Neural cell (in vitro differentiated cells): ENCODE data around the gene GIPC2. TPM values are rescaled to one million over a fixed set of nuclear protein-coding genes. Genes with fewer than 3 reads are reported as not detected.
A peak's percentile ranks its signal among the peaks of the same experiment; 100 is the strongest.

Source experiments
- H2AFZ ChIP-seq: fragments of 200-600, 300-800 bp; sonication (generic), shearing (Covaris generic); 2 replicates; pipeline ENCODE4 v1.6.0; 2014; ENCODE audit warnings: low read depth, mild to moderate bottlenecking, antibody characterized with exemption, low read length, moderate library complexity
- H3F3A ChIP-seq: fragments of 200-600 bp; shearing (Covaris generic); 2 replicates; pipeline ENCODE4 v1.6.1; 2016; ENCODE audit warnings: mild to moderate bottlenecking, moderate library complexity, mixed read lengths, antibody characterized with exemption, low read length; ENCODE audit not compliant: insufficient read depth, poor library complexity, severe bottlenecking
- H3K27ac ChIP-seq: fragments of 200-600, 300-800 bp; sonication (generic), shearing (Covaris generic); 2 replicates; pipeline ENCODE4 v1.5.1; 2014; ENCODE audit warnings: mild to moderate bottlenecking, low read length, moderate library complexity
- H3K27me3 ChIP-seq: fragments of 300-800, 200-600 bp; sonication (generic), shearing (Covaris generic); 2 replicates; pipeline ENCODE4 v1.6.0; 2014; ENCODE audit warnings: mild to moderate bottlenecking, low read depth, low read length, moderate library complexity; ENCODE audit not compliant: insufficient read depth
- H3K36me3 ChIP-seq: fragments of 300-800, 200-600 bp; sonication (generic), shearing (Covaris generic); 2 replicates; pipeline ENCODE4 v1.5.1; 2014; ENCODE audit warnings: mild to moderate bottlenecking, antibody characterized with exemption, low read length, moderate library complexity; ENCODE audit not compliant: insufficient read depth
- H3K4me2 ChIP-seq: fragments of 300-800, 200-600 bp; sonication (generic), shearing (Covaris generic); 2 replicates; pipeline ENCODE4 v1.6.0; 2014; ENCODE audit warnings: mild to moderate bottlenecking, low read length
- H3K4me3 ChIP-seq: fragments of 300-800, 200-600 bp; sonication (generic), shearing (Covaris generic); 2 replicates; pipeline ENCODE4 v1.5.1; 2014; ENCODE audit warnings: mild to moderate bottlenecking, low read length, moderate library complexity
- H3K79me2 ChIP-seq: fragments of 200-600 bp; shearing (Covaris generic); replicated peaks from 2 replicates; pipeline ENCODE4 v1.6.0; 2014; ENCODE audit warnings: mild to moderate bottlenecking, low read length, moderate library complexity; ENCODE audit not compliant: insufficient read depth
- H3K9ac ChIP-seq: fragments of 300-800, 200-600 bp; sonication (generic), shearing (Covaris generic); 2 replicates; pipeline ENCODE4 v1.6.1; 2016; ENCODE audit warnings: mild to moderate bottlenecking, low read length, mixed read lengths
- H3K9me2 ChIP-seq: fragments of 200-600 bp; shearing (Covaris generic); 2 replicates; pipeline ENCODE4 v1.6.1; 2016; ENCODE audit warnings: mild to moderate bottlenecking, low read length, mixed read lengths; ENCODE audit not compliant: insufficient read depth
- H3K9me3 ChIP-seq: fragments of 200-600, 300-800 bp; sonication (generic), shearing (Covaris generic); 2 replicates; pipeline ENCODE4 v1.6.1; 2016; ENCODE audit warnings: mild to moderate bottlenecking, mixed run types, low read length, moderate library complexity, mixed read lengths
- H4K20me1 ChIP-seq: fragments of 200-600 bp; shearing (Covaris generic); 2 replicates; pipeline ENCODE4 v1.6.1; 2016; ENCODE audit warnings: mild to moderate bottlenecking, mixed run types; ENCODE audit not compliant: insufficient read depth
- EP300 ChIP-seq: fragments of 450-650 bp; conservative IDR thresholded peaks from 2 replicates; pipeline ENCODE4 v1.6.1; 2014; ENCODE audit warnings: antibody characterized with exemption, mild to moderate bottlenecking, moderate library complexity; ENCODE audit not compliant: poor library complexity, severe bottlenecking
- EZH2 ChIP-seq: fragments of 200-600, 300-800 bp; shearing (Covaris generic), sonication (generic); IDR thresholded peaks from 2 replicates; pipeline ENCODE4 v1.6.1; 2014; ENCODE audit warnings: antibody characterized with exemption, low read length, borderline replicate concordance, mild to moderate bottlenecking; ENCODE audit not compliant: insufficient read depth, poor library complexity, severe bottlenecking
- POLR2AphosphoS5 ChIP-seq: IDR thresholded peaks from 2 replicates; pipeline ENCODE4 v1.6.1; 2012
- SMC3 ChIP-seq: fragments of 450-650 bp; conservative IDR thresholded peaks from 2 replicates; pipeline ENCODE4 v1.6.1; 2014; ENCODE audit warnings: antibody characterized with exemption, mild to moderate bottlenecking, moderate library complexity; ENCODE audit not compliant: poor library complexity
- TAF1 ChIP-seq: IDR thresholded peaks from 2 replicates; pipeline ENCODE4 v1.6.1; 2012; ENCODE audit warnings: low read depth
- polyA plus RNA-seq: library from polyadenylated mRNA; depleted of rRNA; stranded (reverse); fragments of >200 nt; gene quantifications from 2 replicates; pipeline ENCODE4 v1.2.3, GENCODE V29; 2014
- TF ChIP-seq, protein P1 (sequence below): IDR thresholded peaks from 2 replicates; pipeline ENCODE4 v1.6.1; 2012; ENCODE audit warnings: borderline replicate concordance
- TF ChIP-seq, protein P2 (sequence below): fragments of 450-650 bp; IDR thresholded peaks from 2 replicates; pipeline ENCODE4 v1.5.1; 2014; ENCODE audit warnings: antibody characterized with exemption, mild to moderate bottlenecking, moderate library complexity; ENCODE audit not compliant: poor library complexity, severe bottlenecking

The GIPC2 gene
- polyA plus RNA-seq, 1 donor from 2014 or later = 1.3 TPM

DNA sequence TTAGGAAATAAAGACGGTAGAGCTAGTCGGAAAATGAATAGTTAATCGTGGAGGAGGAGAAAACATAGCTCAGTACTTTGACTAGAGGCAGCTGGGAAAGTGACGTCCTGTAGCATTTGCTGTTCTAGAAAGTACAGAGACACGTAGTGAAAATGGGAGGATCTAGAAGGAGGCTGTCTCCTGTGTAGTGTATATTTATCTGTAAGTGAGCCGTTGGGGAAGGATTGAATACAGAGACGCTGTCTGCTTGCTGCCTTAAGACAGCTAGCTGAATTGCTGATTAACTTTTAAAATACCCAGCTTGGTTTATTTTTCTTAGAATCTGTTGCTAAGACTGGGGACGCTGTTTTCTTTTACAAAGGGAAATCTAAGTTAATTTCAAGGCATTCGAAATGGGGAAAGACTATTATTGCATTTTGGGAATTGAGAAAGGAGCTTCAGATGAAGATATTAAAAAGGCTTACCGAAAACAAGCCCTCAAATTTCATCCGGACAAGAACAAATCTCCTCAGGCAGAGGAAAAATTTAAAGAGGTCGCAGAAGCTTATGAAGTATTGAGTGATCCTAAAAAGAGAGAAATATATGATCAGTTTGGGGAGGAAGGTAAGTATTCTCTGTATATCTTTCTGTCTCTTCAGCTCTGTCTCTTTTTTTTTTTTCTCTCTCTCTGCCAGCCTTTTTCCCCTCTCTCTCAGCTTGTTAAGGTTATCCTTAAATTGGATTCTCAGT is 40.9 kb upstream of the GIPC2 start, which contains the start of gene DNAJB4:
Gene DNAJB4, plus strand, starts transcription at position 221 of the 729 bp plus-strand sequence. Its CDS starts 172 bp downstream, at position 393.
- Histone ChIP-seq H3K27me3 (no peaks in the 10 kb centered on the region), H3K79me2 (peaks cover 27% of the 10 kb centered on the region), H4K20me1 (no peaks in the 10 kb centered on the region), H3K9ac (peak within 1 kb of the TSS; percentile 62), H3F3A (no peaks in the 10 kb centered on the region), H2AFZ (no peak within 1 kb of the TSS), H3K9me2 (no peaks in the 10 kb centered on the region), H3K27ac (peak within 1 kb of the TSS; percentile 75), H3K9me3 (no peaks in the 10 kb centered on the region), H3K4me3 (peak within 1 kb of the TSS; percentile 68), H3K4me2 (peak within 1 kb of the TSS; percentile 85), H3K36me3 (no peaks in the 10 kb centered on the region)
- TF ChIP-seq, protein P1, sequence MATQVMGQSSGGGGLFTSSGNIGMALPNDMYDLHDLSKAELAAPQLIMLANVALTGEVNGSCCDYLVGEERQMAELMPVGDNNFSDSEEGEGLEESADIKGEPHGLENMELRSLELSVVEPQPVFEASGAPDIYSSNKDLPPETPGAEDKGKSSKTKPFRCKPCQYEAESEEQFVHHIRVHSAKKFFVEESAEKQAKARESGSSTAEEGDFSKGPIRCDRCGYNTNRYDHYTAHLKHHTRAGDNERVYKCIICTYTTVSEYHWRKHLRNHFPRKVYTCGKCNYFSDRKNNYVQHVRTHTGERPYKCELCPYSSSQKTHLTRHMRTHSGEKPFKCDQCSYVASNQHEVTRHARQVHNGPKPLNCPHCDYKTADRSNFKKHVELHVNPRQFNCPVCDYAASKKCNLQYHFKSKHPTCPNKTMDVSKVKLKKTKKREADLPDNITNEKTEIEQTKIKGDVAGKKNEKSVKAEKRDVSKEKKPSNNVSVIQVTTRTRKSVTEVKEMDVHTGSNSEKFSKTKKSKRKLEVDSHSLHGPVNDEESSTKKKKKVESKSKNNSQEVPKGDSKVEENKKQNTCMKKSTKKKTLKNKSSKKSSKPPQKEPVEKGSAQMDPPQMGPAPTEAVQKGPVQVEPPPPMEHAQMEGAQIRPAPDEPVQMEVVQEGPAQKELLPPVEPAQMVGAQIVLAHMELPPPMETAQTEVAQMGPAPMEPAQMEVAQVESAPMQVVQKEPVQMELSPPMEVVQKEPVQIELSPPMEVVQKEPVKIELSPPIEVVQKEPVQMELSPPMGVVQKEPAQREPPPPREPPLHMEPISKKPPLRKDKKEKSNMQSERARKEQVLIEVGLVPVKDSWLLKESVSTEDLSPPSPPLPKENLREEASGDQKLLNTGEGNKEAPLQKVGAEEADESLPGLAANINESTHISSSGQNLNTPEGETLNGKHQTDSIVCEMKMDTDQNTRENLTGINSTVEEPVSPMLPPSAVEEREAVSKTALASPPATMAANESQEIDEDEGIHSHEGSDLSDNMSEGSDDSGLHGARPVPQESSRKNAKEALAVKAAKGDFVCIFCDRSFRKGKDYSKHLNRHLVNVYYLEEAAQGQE = peak; percentile 13
- TF ChIP-seq EZH2 (no peak), EP300 (peak; percentile 48), POLR2AphosphoS5 (peak; percentile 84), TAF1 (no peak)
- TF ChIP-seq, protein P2, sequence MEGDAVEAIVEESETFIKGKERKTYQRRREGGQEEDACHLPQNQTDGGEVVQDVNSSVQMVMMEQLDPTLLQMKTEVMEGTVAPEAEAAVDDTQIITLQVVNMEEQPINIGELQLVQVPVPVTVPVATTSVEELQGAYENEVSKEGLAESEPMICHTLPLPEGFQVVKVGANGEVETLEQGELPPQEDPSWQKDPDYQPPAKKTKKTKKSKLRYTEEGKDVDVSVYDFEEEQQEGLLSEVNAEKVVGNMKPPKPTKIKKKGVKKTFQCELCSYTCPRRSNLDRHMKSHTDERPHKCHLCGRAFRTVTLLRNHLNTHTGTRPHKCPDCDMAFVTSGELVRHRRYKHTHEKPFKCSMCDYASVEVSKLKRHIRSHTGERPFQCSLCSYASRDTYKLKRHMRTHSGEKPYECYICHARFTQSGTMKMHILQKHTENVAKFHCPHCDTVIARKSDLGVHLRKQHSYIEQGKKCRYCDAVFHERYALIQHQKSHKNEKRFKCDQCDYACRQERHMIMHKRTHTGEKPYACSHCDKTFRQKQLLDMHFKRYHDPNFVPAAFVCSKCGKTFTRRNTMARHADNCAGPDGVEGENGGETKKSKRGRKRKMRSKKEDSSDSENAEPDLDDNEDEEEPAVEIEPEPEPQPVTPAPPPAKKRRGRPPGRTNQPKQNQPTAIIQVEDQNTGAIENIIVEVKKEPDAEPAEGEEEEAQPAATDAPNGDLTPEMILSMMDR = no peak

DNA sequence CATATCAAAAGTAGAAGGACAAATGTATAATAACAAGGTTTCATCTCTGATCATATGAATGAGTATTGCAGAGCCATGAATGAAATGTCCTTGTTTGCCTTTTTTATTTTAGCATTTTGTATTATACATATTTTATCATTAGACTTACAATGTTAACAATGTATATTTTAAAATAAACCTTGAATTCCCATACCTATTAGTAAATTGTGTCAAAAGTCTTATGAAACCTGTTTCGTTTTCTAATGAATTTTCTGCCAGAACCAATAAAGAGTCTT is 40.4 kb upstream of the GIPC2 start:
- TF ChIP-seq, protein P2 = no peak
- TF ChIP-seq SMC3 (no peak), EP300 (no peak)
- no peaks in the 10 kb centered on the region for H3K9me2 ChIP-seq
- peak overlapping the region; percentile 85 for H3K4me2 ChIP-seq
- peak overlapping the region; percentile 75 for H3K27ac ChIP-seq
- H3F3A ChIP-seq = no peaks in the 10 kb centered on the region
- H3K36me3 ChIP-seq = no peaks in the 10 kb centered on the region
- no peaks in the 10 kb centered on the region for H3K9me3 ChIP-seq
- H3K4me3 ChIP-seq = peak overlapping the region; percentile 68
- peak overlapping the region; percentile 62 for H3K9ac ChIP-seq
- peaks cover 27% of the 10 kb centered on the region for H3K79me2 ChIP-seq
- H3K27me3 ChIP-seq = no peaks in the 10 kb centered on the region
- H2AFZ ChIP-seq = no peak overlapping the region
- no peaks in the 10 kb centered on the region for H4K20me1 ChIP-seq
